Liver (tissue), 9 donors: ENCODE results near the gene SPSB2. TPM values are rescaled to one million over a fixed set of nuclear protein-coding genes. Genes with fewer than 3 reads are reported as not detected.

Experiments
- DNase-seq: peaks from one replicate; pipeline ENCODE4 v3.0.0-alpha.2; 2017; ENCODE audit warnings: low spot score
- H3K27ac ChIP-seq, 2 donors: one replicate each; pipeline ENCODE4 v1.7.0; 2013; ENCODE audit warnings: inconsistent platforms in 2 of 2, low read length in 2 of 2, control low read depth in 1 of 2, low read depth in 1 of 2, mild to moderate bottlenecking in 1 of 2
- H3K27me3 ChIP-seq, 4 donors: one replicate each; pipeline versions ENCODE4 v1.6.1 to v1.7.0; 2013; ENCODE audit warnings: low read length in 3 of 4, inconsistent platforms in 1 of 4, mild to moderate bottlenecking in 1 of 4, moderate library complexity in 1 of 4; ENCODE audit not compliant: control insufficient read depth in 4 of 4, insufficient read depth in 4 of 4
- H3K36me3 ChIP-seq, 4 donors: one replicate each; pipeline versions ENCODE4 v1.6.1 to v1.7.0; 2013; ENCODE audit warnings: low read length in 3 of 4, mild to moderate bottlenecking in 3 of 4, low read depth in 1 of 4, moderate library complexity in 1 of 4; ENCODE audit not compliant: control insufficient read depth in 4 of 4, insufficient read depth in 3 of 4
- H3K4me1 ChIP-seq, 4 donors: one replicate each; pipeline versions ENCODE4 v1.6.1 to v1.7.0; 2013; ENCODE audit warnings: low read length in 3 of 4, mild to moderate bottlenecking in 3 of 4, moderate library complexity in 1 of 4; ENCODE audit not compliant: control insufficient read depth in 4 of 4, insufficient read depth in 4 of 4
- H3K4me3 ChIP-seq, 3 donors: one replicate each; pipeline versions ENCODE4 v1.6.1 to v1.7.0; 2013; ENCODE audit warnings: low read length in 3 of 3, control low read depth in 1 of 3, low read depth in 1 of 3, mild to moderate bottlenecking in 1 of 3
- H3K9ac ChIP-seq, 2 donors: one replicate each; pipeline ENCODE4 v1.7.0; 2013; ENCODE audit warnings: low read length in 2 of 2, mild to moderate bottlenecking in 2 of 2, moderate library complexity in 2 of 2, control low read depth in 1 of 2, low read depth in 1 of 2
- H3K9me3 ChIP-seq, 4 donors: one replicate each; pipeline versions ENCODE4 v1.6.1 to v1.7.0; 2013; ENCODE audit warnings: low read length in 3 of 4; ENCODE audit not compliant: control insufficient read depth in 4 of 4
- CTCF ChIP-seq: fragments of 150-350 bp; IDR thresholded peaks from 2 replicates; pipeline ENCODE4 v1.5.1; 2017; ENCODE audit warnings: improper control_type of control experiment, low read depth, low read length; ENCODE audit not compliant: missing input control
- EGR1 ChIP-seq, 2 donors: IDR thresholded peaks; 2 replicates each; pipeline ENCODE4 v1.6.1; 2016 to 2018; ENCODE audit warnings: antibody characterized with exemption in 2 of 2, low read depth in 2 of 2
- FOXA1 ChIP-seq: IDR thresholded peaks from 2 replicates; pipeline ENCODE4 v1.6.1; 2016; ENCODE audit warnings: antibody characterized with exemption
- FOXA2 ChIP-seq: IDR thresholded peaks from 2 replicates; pipeline ENCODE4 v1.6.1; 2016; ENCODE audit warnings: antibody characterized with exemption
- GABPA ChIP-seq, 2 donors: IDR thresholded peaks in 1 of 2; conservative IDR thresholded peaks in 1 of 2; 2 replicates each; pipeline ENCODE4 v1.6.1; 2016; ENCODE audit warnings: antibody characterized with exemption in 2 of 2, mild to moderate bottlenecking in 1 of 2, moderate library complexity in 1 of 2
- HNF4A ChIP-seq, 2 donors: conservative IDR thresholded peaks; 2 replicates each; pipeline ENCODE4 v1.6.1; 2016; ENCODE audit warnings: antibody characterized with exemption in 2 of 2, mild to moderate bottlenecking in 2 of 2
- HNF4G ChIP-seq: IDR thresholded peaks from 2 replicates; pipeline ENCODE4 v1.6.1; 2016; ENCODE audit warnings: antibody characterized with exemption
- JUND ChIP-seq, 2 donors: IDR thresholded peaks; 2 replicates each; pipeline ENCODE4 v1.6.1; 2016; ENCODE audit warnings: antibody characterized with exemption in 2 of 2
- MAX ChIP-seq: IDR thresholded peaks from 2 replicates; pipeline ENCODE4 v1.6.1; 2016; ENCODE audit warnings: antibody characterized with exemption
- NR2F2 ChIP-seq: IDR thresholded peaks from 2 replicates; pipeline ENCODE4 v1.6.1; 2016; ENCODE audit warnings: antibody characterized with exemption
- RAD21 ChIP-seq, 2 donors: IDR thresholded peaks; 2 replicates each; pipeline ENCODE4 v1.6.1; 2016; ENCODE audit warnings: antibody characterized with exemption in 2 of 2, mild to moderate bottlenecking in 2 of 2
- REST ChIP-seq: IDR thresholded peaks from 2 replicates; pipeline ENCODE4 v1.6.1; 2016; ENCODE audit warnings: antibody characterized with exemption, mild to moderate bottlenecking
- RXRA ChIP-seq, 2 donors: IDR thresholded peaks; 2 replicates each; pipeline ENCODE4 v1.6.1; 2017 to 2018; ENCODE audit warnings: antibody characterized with exemption in 2 of 2, mild to moderate bottlenecking in 1 of 2
- SP1 ChIP-seq: IDR thresholded peaks from 2 replicates; pipeline ENCODE4 v1.6.1; 2018; ENCODE audit warnings: antibody characterized with exemption, mild to moderate bottlenecking
- TAF1 ChIP-seq: conservative IDR thresholded peaks from 2 replicates; pipeline ENCODE4 v1.6.1; 2016; ENCODE audit warnings: antibody characterized with exemption, mild to moderate bottlenecking
- YY1 ChIP-seq: IDR thresholded peaks from 2 replicates; pipeline ENCODE4 v1.6.1; 2016; ENCODE audit warnings: antibody characterized with exemption, mild to moderate bottlenecking
- WGBS: extraction: QIAGEN DNeasy Blood & Tissue Kit; methylation state at CpG from one replicate; pipeline ENCODE4 v1.1.7; 2013; 5-methylcytosine and 5-hydroxymethylcytosine counted together
- polyA plus RNA-seq, 2 donors: library from polyadenylated mRNA; stranded (reverse) in 1 of 2; unstranded in 1 of 2; fragments of 200-250 nt in 1 of 2; fragments of >200 nt in 1 of 2; fragmentation: Nextera tagmentation in 1 of 2; extraction: Ambion mirVana in 1 of 2; gene quantifications; one replicate each; pipeline versions ENCODE4 v1.2.1 to v1.2.3, GENCODE V29; 2013 to 2015
- total RNA-seq, 2 donors: library from RNA; depleted of rRNA; stranded (reverse); fragments of >200 nt; gene quantifications; one replicate each; pipeline ENCODE4 v1.2.3, GENCODE V29; 2014
- TF ChIP-seq, protein P1 (sequence below): IDR thresholded peaks from 2 replicates; pipeline ENCODE4 v1.6.1; 2016; ENCODE audit warnings: antibody characterized with exemption
- TF ChIP-seq, protein P2 (sequence below): IDR thresholded peaks from 2 replicates; pipeline ENCODE4 v1.6.1; 2016; ENCODE audit warnings: antibody characterized with exemption
- donor health status: healthy.
- donor health status: healthy.
- donor health status: healthy.
- donor health status: healthy.
- donor health status: healthy.

The SPSB2 gene
- total and polyA plus RNA-seq, 4 donors: 3.2 to 4.6 (median 4.1) TPM

- Histone ChIP-seq H3K9ac (no peak overlapping the region), H3K36me3 (peaks cover 18 to 82% (median 48%) of the 10 kb centered on the region in 4 donors), H3K27ac (no peak overlapping the region), H3K4me1 (no peaks in the 10 kb centered on the region), H3K9me3 (no peaks in the 10 kb centered on the region), H3K27me3 (no peaks in the 10 kb centered on the region), H3K4me3 (no peak overlapping the region)
- 97% methylated on average over 9 of the region's 9 CpGs for WGBS
- TF ChIP-seq HNF4G (no peak), TAF1 (no peak), SP1 (no peak), RAD21 (IDR thresholded peaks at IDR 0.05) (no peak), MAX (no peak), RXRA (IDR thresholded peaks at IDR 0.05) (no peak), REST (no peak), CTCF (no peak), YY1 (no peak), GABPA (IDR thresholded peaks at IDR 0.05 in 1 of 2, conservative IDR thresholded peaks at IDR 0.05 in 1 of 2) (no peak), FOXA2 (no peak), FOXA1 (no peak), HNF4A (conservative IDR thresholded peaks at IDR 0.05) (no peak), JUND (IDR thresholded peaks at IDR 0.05) (no peak), NR2F2 (no peak), EGR1 (IDR thresholded peaks at IDR 0.05; ENCODE audit: low read depth in 2 of 2) (no peak)
- TF ChIP-seq, protein P1, sequence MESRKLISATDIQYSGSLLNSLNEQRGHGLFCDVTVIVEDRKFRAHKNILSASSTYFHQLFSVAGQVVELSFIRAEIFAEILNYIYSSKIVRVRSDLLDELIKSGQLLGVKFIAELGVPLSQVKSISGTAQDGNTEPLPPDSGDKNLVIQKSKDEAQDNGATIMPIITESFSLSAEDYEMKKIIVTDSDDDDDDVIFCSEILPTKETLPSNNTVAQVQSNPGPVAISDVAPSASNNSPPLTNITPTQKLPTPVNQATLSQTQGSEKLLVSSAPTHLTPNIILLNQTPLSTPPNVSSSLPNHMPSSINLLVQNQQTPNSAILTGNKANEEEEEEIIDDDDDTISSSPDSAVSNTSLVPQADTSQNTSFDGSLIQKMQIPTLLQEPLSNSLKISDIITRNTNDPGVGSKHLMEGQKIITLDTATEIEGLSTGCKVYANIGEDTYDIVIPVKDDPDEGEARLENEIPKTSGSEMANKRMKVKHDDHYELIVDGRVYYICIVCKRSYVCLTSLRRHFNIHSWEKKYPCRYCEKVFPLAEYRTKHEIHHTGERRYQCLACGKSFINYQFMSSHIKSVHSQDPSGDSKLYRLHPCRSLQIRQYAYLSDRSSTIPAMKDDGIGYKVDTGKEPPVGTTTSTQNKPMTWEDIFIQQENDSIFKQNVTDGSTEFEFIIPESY: no peak
- TF ChIP-seq, protein P2, sequence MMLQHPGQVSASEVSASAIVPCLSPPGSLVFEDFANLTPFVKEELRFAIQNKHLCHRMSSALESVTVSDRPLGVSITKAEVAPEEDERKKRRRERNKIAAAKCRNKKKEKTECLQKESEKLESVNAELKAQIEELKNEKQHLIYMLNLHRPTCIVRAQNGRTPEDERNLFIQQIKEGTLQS: no peak
- DNase-seq: no peak
These were observed 13.0 kb downstream of the SPSB2 start for GRCh38 chr12:6860116-6860515.
